HEK293 (cell line): Measurements from ENCODE around the gene CAB39.

Source experiments
- CTCF ChIA-PET: fragments of 350-600 bp; formaldehyde crosslinking; extraction: SDS; loops from one replicate; lab custom pipeline; 2021; ENCODE audit warnings: antibody characterized with exemption; lab: Yijun Ruan, JAX
- POLR2A ChIA-PET: fragments of 300-600 bp; formaldehyde crosslinking; extraction: SDS; loops from one replicate; lab custom pipeline; 2020; ENCODE audit warnings: antibody characterized with exemption, inconsistent platforms; lab: Yijun Ruan, JAX
- H3K27ac ChIP-seq: fragments of 200-500 bp; sonication (Bioruptor generic); 2 replicates; pipeline ENCODE4 v1.5.1; 2014; ENCODE audit warnings: low read depth, low read length, control low read depth, inconsistent platforms; ENCODE audit errors: extremely low read depth
- H3K36me3 ChIP-seq, 2 experiments: fragments of 200-500 bp in 1 of 2; sonication (Bioruptor generic) in 1 of 2; 1 replicate in 1 of 2; 2 replicates in 1 of 2; pipeline ENCODE4 v1.5.1; 2014 to 2017; ENCODE audit warnings: inconsistent platforms in 2 of 2, low read length in 2 of 2; ENCODE audit not compliant: control insufficient read depth in 2 of 2, insufficient read depth in 1 of 2
- H3K4me1 ChIP-seq: fragments of 200-500 bp; sonication (Bioruptor generic); 2 replicates; pipeline ENCODE4 v1.5.1; 2014; ENCODE audit warnings: mild to moderate bottlenecking, low read length, inconsistent platforms; ENCODE audit not compliant: control insufficient read depth, insufficient read depth
- H3K4me3 ChIP-seq: 2 replicates; pipeline ENCODE4 v1.5.1; 2011; ENCODE audit warnings: low read depth, mild to moderate bottlenecking, control low read depth, low read length, moderate library complexity
- H3K9me3 ChIP-seq: fragments of 200-500 bp; sonication (Bioruptor generic); 2 replicates; pipeline ENCODE4 v1.5.1; 2014; ENCODE audit warnings: low read depth, low read length, inconsistent platforms; ENCODE audit not compliant: control insufficient read depth, insufficient read depth
- KLF9 ChIP-seq: fragments of 450-650 bp; formaldehyde crosslinking; IDR thresholded peaks from 2 replicates; pipeline ENCODE4 v1.5.1; 2016; ENCODE audit warnings: missing biosample characterization, missing genetic modification characterization, low read depth
- OSR2 ChIP-seq: fragments of 450-650 bp; formaldehyde crosslinking; IDR thresholded peaks from 2 replicates; pipeline ENCODE4 v1.5.1; 2016; ENCODE audit warnings: missing biosample characterization, missing genetic modification characterization
- REST ChIP-seq: fragments of 450-650 bp; formaldehyde crosslinking; IDR thresholded peaks from 2 replicates; pipeline ENCODE4 v1.5.1; 2016; ENCODE audit warnings: missing biosample characterization, missing genetic modification characterization
- SP2 ChIP-seq: fragments of 450-650 bp; formaldehyde crosslinking; IDR thresholded peaks from 2 replicates; pipeline ENCODE4 v1.5.1; 2016; ENCODE audit warnings: missing biosample characterization, missing genetic modification characterization
- TCF7L2 ChIP-seq: IDR thresholded peaks from 2 replicates; pipeline ENCODE4 v1.6.1; 2011; ENCODE audit warnings: low read depth, mild to moderate bottlenecking, inconsistent platforms, low read length, moderate library complexity, borderline replicate concordance
- ZNF366 ChIP-seq: fragments of 450-650 bp; formaldehyde crosslinking; conservative IDR thresholded peaks from 2 replicates; pipeline ENCODE4 v1.5.1; 2016; ENCODE audit warnings: missing biosample characterization, missing genetic modification characterization
- ZNF433 ChIP-seq: fragments of 450-650 bp; formaldehyde crosslinking; IDR thresholded peaks from 2 replicates; pipeline ENCODE4 v1.5.1; 2016; ENCODE audit warnings: missing biosample characterization, missing genetic modification characterization, low read depth
- ZNF639 ChIP-seq: fragments of 450-650 bp; formaldehyde crosslinking; IDR thresholded peaks from 2 replicates; pipeline ENCODE4 v1.5.1; 2016; ENCODE audit warnings: missing biosample characterization, missing genetic modification characterization
- ZNF76 ChIP-seq: fragments of 450-650 bp; formaldehyde crosslinking; IDR thresholded peaks from 2 replicates; pipeline ENCODE4; 2016; ENCODE audit warnings: low read depth, missing biosample characterization, missing genetic modification characterization, borderline replicate concordance
- ZSCAN5A ChIP-seq: fragments of 450-650 bp; formaldehyde crosslinking; IDR thresholded peaks from 2 replicates; pipeline ENCODE4 v1.5.1; 2016; ENCODE audit warnings: missing biosample characterization, missing genetic modification characterization
- TF ChIP-seq, protein P1 (sequence below): fragments of 450-650 bp; formaldehyde crosslinking; IDR thresholded peaks from 2 replicates; pipeline ENCODE4 v1.5.1; 2016; ENCODE audit warnings: missing biosample characterization, missing genetic modification characterization
- TF ChIP-seq, protein P2 (sequence below): fragments of 450-650 bp; IDR thresholded peaks from 2 replicates; pipeline ENCODE4 v1.5.1; 2018; ENCODE audit warnings: missing biosample characterization, missing genetic modification characterization
- TF ChIP-seq, protein P3 (sequence below): fragments of 450-650 bp; formaldehyde crosslinking; IDR thresholded peaks from 2 replicates; pipeline ENCODE4 v1.5.1; 2016; ENCODE audit warnings: missing biosample characterization, missing genetic modification characterization

Gene CAB39

DNA sequence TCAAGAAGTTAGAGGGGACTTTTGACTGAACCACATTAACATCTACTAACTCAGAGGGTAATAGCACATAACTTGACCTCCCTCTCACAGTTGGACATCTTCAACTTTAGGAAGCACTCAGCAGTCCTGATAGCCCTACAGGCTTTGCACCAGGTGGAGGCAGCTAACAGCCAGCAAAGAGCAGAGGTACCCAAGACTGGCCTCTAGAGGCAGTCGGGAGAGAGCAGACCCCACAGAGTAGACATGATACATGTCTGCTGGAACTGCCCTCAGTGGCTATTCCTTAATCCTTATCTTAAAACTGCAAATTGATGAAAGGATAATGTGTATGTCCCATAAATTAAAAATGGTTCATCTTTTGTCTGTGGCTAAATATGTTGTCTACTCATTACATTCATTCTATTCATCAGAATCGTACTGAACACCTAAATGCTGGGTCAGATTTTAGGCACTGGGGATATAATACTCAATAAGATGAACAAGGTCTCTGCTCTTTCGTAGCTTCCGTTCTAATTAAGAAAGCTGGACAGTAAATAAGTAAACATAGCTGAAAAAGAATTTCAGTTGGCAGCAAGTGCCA is 49.8 kb downstream of the CAB39 start (continued):
- TF ChIP-seq, protein P1, sequence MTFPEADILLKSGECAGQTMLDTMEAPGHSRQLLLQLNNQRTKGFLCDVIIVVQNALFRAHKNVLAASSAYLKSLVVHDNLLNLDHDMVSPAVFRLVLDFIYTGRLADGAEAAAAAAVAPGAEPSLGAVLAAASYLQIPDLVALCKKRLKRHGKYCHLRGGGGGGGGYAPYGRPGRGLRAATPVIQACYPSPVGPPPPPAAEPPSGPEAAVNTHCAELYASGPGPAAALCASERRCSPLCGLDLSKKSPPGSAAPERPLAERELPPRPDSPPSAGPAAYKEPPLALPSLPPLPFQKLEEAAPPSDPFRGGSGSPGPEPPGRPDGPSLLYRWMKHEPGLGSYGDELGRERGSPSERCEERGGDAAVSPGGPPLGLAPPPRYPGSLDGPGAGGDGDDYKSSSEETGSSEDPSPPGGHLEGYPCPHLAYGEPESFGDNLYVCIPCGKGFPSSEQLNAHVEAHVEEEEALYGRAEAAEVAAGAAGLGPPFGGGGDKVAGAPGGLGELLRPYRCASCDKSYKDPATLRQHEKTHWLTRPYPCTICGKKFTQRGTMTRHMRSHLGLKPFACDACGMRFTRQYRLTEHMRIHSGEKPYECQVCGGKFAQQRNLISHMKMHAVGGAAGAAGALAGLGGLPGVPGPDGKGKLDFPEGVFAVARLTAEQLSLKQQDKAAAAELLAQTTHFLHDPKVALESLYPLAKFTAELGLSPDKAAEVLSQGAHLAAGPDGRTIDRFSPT (tag by site-specific recombination): no peak
- TF ChIP-seq, protein P2, sequence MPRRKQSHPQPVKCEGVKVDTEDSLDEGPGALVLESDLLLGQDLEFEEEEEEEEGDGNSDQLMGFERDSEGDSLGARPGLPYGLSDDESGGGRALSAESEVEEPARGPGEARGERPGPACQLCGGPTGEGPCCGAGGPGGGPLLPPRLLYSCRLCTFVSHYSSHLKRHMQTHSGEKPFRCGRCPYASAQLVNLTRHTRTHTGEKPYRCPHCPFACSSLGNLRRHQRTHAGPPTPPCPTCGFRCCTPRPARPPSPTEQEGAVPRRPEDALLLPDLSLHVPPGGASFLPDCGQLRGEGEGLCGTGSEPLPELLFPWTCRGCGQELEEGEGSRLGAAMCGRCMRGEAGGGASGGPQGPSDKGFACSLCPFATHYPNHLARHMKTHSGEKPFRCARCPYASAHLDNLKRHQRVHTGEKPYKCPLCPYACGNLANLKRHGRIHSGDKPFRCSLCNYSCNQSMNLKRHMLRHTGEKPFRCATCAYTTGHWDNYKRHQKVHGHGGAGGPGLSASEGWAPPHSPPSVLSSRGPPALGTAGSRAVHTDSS (tag by site-specific recombination): no peak
- no peak for TF ChIP-seq ZNF639 (tag by site-specific recombination)
- TF ChIP-seq OSR2 (tag by site-specific recombination): no peak

DNA sequence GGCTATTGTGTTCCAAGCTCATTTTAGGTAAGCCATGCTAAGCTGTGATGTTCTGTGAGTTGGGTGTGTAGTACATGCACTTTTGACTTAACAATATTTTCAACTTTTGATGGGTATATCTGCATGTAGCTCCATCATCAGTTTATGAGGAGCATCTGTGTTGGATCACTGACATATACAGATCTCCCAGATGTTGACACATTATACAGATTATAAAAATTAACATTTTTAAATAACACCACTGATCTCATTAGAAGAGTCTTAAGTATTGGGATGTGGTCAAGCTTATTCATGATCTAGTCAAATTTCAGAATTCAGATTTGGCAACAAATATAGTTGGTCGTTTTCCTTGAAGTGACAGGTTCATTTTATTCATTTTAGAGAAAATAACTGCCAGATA is 51.7 kb downstream of the CAB39 start:
- no peak overlapping the region for H3K4me3 ChIP-seq
- H3K36me3 ChIP-seq: peaks cover 0 to 50% of the 10 kb centered on the region in 2 experiments
- peaks cover 7% of the 10 kb centered on the region for H3K4me1 ChIP-seq
- H3K9me3 ChIP-seq: no peaks in the 10 kb centered on the region
- CTCF ChIA-PET: interaction anchor here (1.4 kb wide), 1 partner anchor 10 kb away, joined by 4 read pairs; no protein-coding TSS in a partner anchor
- TF ChIP-seq ZNF433 (tag by site-specific recombination) (no peak), ZNF76 (tag by site-specific recombination) (no peak), REST (no peak), ZNF366 (tag by site-specific recombination) (no peak), KLF9 (no peak)
- TF ChIP-seq, all 188 proteins: peak for 0
- H3K27ac ChIP-seq: no peak overlapping the region
- POLR2A ChIA-PET: no interaction called here

DNA sequence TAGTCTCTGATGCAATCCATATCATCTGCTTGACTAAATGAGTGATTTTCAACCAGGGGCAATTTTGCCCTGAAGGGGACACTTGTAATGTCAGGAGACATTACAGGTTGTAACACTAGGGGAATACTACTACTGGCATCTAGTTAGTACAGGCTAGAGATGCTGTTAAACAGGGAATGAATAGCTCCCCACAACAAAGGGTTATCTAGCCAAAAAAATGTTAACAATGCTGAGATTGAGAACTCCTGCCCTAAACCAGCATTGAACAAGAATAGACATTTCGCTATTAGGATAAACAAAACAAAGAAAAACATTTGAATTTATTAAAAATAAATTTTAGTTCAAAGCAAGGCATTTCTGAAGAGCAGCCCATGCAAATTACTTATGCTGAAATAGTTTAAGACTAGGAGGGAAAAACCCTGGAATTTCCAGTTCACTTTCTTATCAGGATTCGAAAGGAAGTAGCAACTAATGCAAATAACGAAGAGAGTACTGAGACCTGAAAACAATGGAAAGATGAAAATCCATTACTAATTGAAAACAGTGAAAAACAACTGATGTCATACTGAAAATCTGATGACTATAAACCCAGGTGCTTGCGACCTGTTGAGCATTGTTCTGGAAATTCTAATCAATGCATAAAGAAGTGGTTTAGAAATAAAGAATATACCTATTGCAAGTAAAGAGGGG is 53.1 kb downstream of the CAB39 start:
- ChIA-PET CTCF (no interaction called here), POLR2A (no interaction called here)
- no peak overlapping the region for H3K4me3 ChIP-seq
- no peaks in the 10 kb centered on the region for H3K9me3 ChIP-seq
- no peak for TF ChIP-seq SP2
- TF ChIP-seq ZSCAN5A (tag by site-specific recombination): no peak
- no peak for TF ChIP-seq TCF7L2
- TF ChIP-seq, protein P3, sequence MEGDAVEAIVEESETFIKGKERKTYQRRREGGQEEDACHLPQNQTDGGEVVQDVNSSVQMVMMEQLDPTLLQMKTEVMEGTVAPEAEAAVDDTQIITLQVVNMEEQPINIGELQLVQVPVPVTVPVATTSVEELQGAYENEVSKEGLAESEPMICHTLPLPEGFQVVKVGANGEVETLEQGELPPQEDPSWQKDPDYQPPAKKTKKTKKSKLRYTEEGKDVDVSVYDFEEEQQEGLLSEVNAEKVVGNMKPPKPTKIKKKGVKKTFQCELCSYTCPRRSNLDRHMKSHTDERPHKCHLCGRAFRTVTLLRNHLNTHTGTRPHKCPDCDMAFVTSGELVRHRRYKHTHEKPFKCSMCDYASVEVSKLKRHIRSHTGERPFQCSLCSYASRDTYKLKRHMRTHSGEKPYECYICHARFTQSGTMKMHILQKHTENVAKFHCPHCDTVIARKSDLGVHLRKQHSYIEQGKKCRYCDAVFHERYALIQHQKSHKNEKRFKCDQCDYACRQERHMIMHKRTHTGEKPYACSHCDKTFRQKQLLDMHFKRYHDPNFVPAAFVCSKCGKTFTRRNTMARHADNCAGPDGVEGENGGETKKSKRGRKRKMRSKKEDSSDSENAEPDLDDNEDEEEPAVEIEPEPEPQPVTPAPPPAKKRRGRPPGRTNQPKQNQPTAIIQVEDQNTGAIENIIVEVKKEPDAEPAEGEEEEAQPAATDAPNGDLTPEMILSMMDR (tag by site-specific recombination): no peak
- peaks cover 0 to 50% of the 10 kb centered on the region in 2 experiments for H3K36me3 ChIP-seq
- no peak overlapping the region for H3K27ac ChIP-seq
- no peaks in the 10 kb centered on the region for H3K4me1 ChIP-seq
